Measurements from ENCODE around the gene CLIP3.
"Not testable (repeated sequence)": the region's sequence is repeated elsewhere in the genome, so short reads cannot be mapped to it uniquely, and the experiment has no call there.

CLIP3 gene

GRCh38 chr19:36047835-36048234 is 15.2 kb upstream of the CLIP3 start:
- DNase-seq: no peak

- no peak for DNase-seq
These were observed 13.9 kb upstream of the CLIP3 start for GRCh38 chr19:36046443-36047050.

GRCh38 chr19:36043952-36044351 is 11.3 kb upstream of the CLIP3 start:
- DNase-seq: no peak

- no peak for DNase-seq
These were observed 9.2 kb upstream of the CLIP3 start for GRCh38 chr19:36041831-36042230.

- DNase-seq: not testable (repeated sequence)
These were observed 8.4 kb upstream of the CLIP3 start for GRCh38 chr19:36041092-36041491.

- no peak for DNase-seq
These were observed 7.8 kb upstream of the CLIP3 start for GRCh38 chr19:36040495-36040894.

- DNase-seq: no peak
These were observed 1.4 kb downstream of the CLIP3 start for GRCh38 chr19:36031308-36031707.

- peak; percentile 56 for DNase-seq
These were observed 2.2 kb downstream of the CLIP3 start for GRCh38 chr19:36030264-36031148.

- DNase-seq: no peak
These were observed 4.2 kb downstream of the CLIP3 start for GRCh38 chr19:36028313-36029041.

GRCh38 chr19:36027696-36028095 is 5.0 kb downstream of the CLIP3 start:
- no peak for DNase-seq

GRCh38 chr19:36026091-36026876 is 6.4 kb downstream of the CLIP3 start:
- DNase-seq: no peak

- DNase-seq: no peak
These were observed 7.1 kb downstream of the CLIP3 start for GRCh38 chr19:36025541-36025940.

GRCh38 chr19:36023432-36023831 is 9.2 kb downstream of the CLIP3 start:
- DNase-seq: no peak

GRCh38 chr19:36019061-36019670 is 13.5 kb downstream of the CLIP3 start:
- no peak for DNase-seq

- peak; percentile 100 for DNase-seq
These were observed 18.4 kb downstream of the CLIP3 start, which contains the start of gene ALKBH6 for GRCh38 chr19:36014012-36014924. TSS of gene ALKBH6 (minus strand) at chr19:36014213. CDS start at chr19:36013397, 816 bp downstream.

GRCh38 chr19:36013280-36014011 is 19.2 kb downstream of the CLIP3 start:
- no peak for DNase-seq

GRCh38 chr19:36010402-36010801 is 22.3 kb downstream of the CLIP3 start:
- no peak for DNase-seq

GRCh38 chr19:36009633-36010379 is 22.9 kb downstream of the CLIP3 start:
- DNase-seq: peak; percentile 64

GRCh38 chr19:36009220-36009619 is 23.5 kb downstream of the CLIP3 start:
- DNase-seq: peak; percentile 94
